H9 (cell line): Measurements from ENCODE around the gene LAYN. TPM values are rescaled to one million over a fixed set of nuclear protein-coding genes. Genes with fewer than 3 reads are reported as not detected.

Experiments used
- DNase-seq: peaks from one replicate; pipeline ENCODE4 v3.0.0-alpha.2; 2017
- H2AFZ ChIP-seq: one replicate; pipeline ENCODE4 v1.6.1; 2013; ENCODE audit warnings: mild to moderate bottlenecking, low read length, control low read depth, moderate library complexity
- H2AK5ac ChIP-seq: 2 replicates; pipeline ENCODE4 v1.6.1; 2013; ENCODE audit warnings: low read length, control low read depth, mixed read lengths; ENCODE audit not compliant: insufficient read length
- H2BK120ac ChIP-seq: one replicate; pipeline ENCODE4 v1.6.1; 2013; ENCODE audit warnings: low read depth, mild to moderate bottlenecking, low read length, control low read depth, inconsistent platforms; ENCODE audit not compliant: poor library complexity, severe bottlenecking
- H2BK12ac ChIP-seq: 2 replicates; pipeline ENCODE4 v1.6.1; 2013; ENCODE audit warnings: low read length, control low read depth, mixed read lengths, low read depth; ENCODE audit not compliant: insufficient read length
- H2BK15ac ChIP-seq: 2 replicates; pipeline ENCODE4 v1.6.1; 2013; ENCODE audit warnings: low read depth, low read length, control low read depth
- H2BK20ac ChIP-seq: one replicate; pipeline ENCODE4 v1.6.1; 2013; ENCODE audit warnings: low read depth, mild to moderate bottlenecking, low read length, control low read depth, inconsistent platforms; ENCODE audit not compliant: poor library complexity, severe bottlenecking
- H2BK5ac ChIP-seq: 2 replicates; pipeline ENCODE4 v1.6.1; 2013; ENCODE audit warnings: low read length, control low read depth, mixed read lengths; ENCODE audit not compliant: insufficient read length
- H3K14ac ChIP-seq: 2 replicates; pipeline ENCODE4 v1.6.1; 2013; ENCODE audit warnings: low read length, control low read depth; ENCODE audit not compliant: insufficient read depth
- H3K18ac ChIP-seq: 2 replicates; pipeline ENCODE4 v1.6.1; 2013; ENCODE audit warnings: low read depth, mild to moderate bottlenecking, mixed read lengths, low read length, control low read depth; ENCODE audit not compliant: insufficient read length
- H3K23ac ChIP-seq: 2 replicates; pipeline ENCODE4 v1.6.1; 2013; ENCODE audit warnings: low read length, control low read depth, mixed read lengths, low read depth; ENCODE audit not compliant: insufficient read length
- H3K23me2 ChIP-seq: 2 replicates; pipeline ENCODE4 v1.6.1; 2013; ENCODE audit warnings: low read depth, mild to moderate bottlenecking, mixed read lengths, low read length, control low read depth; ENCODE audit not compliant: insufficient read length, poor library complexity, severe bottlenecking
- H3K27ac ChIP-seq: 2 replicates; pipeline ENCODE4 v1.5.1; 2013; ENCODE audit warnings: low read length, control low read depth, mixed read lengths, low read depth; ENCODE audit not compliant: insufficient read length
- H3K27me3 ChIP-seq: 2 replicates; pipeline ENCODE4 v1.6.1; 2013; ENCODE audit warnings: low read length, control low read depth, inconsistent platforms; ENCODE audit not compliant: insufficient read depth
- H3K4ac ChIP-seq: 2 replicates; pipeline ENCODE4 v1.6.1; 2013; ENCODE audit warnings: low read depth, mild to moderate bottlenecking, control low read depth, inconsistent platforms, low read length, moderate library complexity
- H3K4me1 ChIP-seq: 2 replicates; pipeline ENCODE4 v1.6.1; 2013; ENCODE audit warnings: low read length, control low read depth, inconsistent platforms; ENCODE audit not compliant: insufficient read depth
- H3K4me2 ChIP-seq: 2 replicates; pipeline ENCODE4 v1.6.1; 2013; ENCODE audit warnings: low read length, control low read depth, mixed read lengths; ENCODE audit not compliant: insufficient read length, insufficient read depth
- H3K56ac ChIP-seq: 2 replicates; pipeline ENCODE4 v1.6.1; 2013; ENCODE audit warnings: low read depth, mild to moderate bottlenecking, mixed read lengths, low read length, control low read depth; ENCODE audit not compliant: insufficient read length
- H3K79me1 ChIP-seq: 2 replicates; pipeline ENCODE4 v1.6.1; 2013; ENCODE audit warnings: low read depth, mild to moderate bottlenecking, moderate library complexity, low read length, control low read depth, inconsistent platforms; ENCODE audit not compliant: insufficient read depth, poor library complexity, severe bottlenecking
- H3K79me2 ChIP-seq: 2 replicates; pipeline ENCODE4 v1.6.1; 2013; ENCODE audit warnings: low read length, control low read depth, inconsistent platforms; ENCODE audit not compliant: insufficient read depth
- H3K9ac ChIP-seq: 2 replicates; pipeline ENCODE4 v1.6.1; 2013; ENCODE audit warnings: low read length, control low read depth, mixed read lengths; ENCODE audit not compliant: insufficient read length; ENCODE audit errors: extremely low read depth
- H3K9me3 ChIP-seq: one replicate; pipeline ENCODE4 v1.6.1; 2013; ENCODE audit warnings: low read depth, low read length, inconsistent platforms; ENCODE audit not compliant: control insufficient read depth
- H3T11ph ChIP-seq: one replicate; pipeline ENCODE4 v1.6.1; 2013; ENCODE audit warnings: mild to moderate bottlenecking, low read length, control low read depth, inconsistent platforms
- H4K20me1 ChIP-seq: one replicate; pipeline ENCODE4 v1.6.1; 2013; ENCODE audit not compliant: control insufficient read depth, insufficient read length, insufficient read depth
- H4K5ac ChIP-seq: 2 replicates; pipeline ENCODE4 v1.6.1; 2013; ENCODE audit warnings: low read depth, mild to moderate bottlenecking, mixed read lengths, low read length, control low read depth; ENCODE audit not compliant: insufficient read length
- H4K8ac ChIP-seq: replicated peaks from 2 replicates; pipeline ENCODE4 v1.6.1; 2013; ENCODE audit warnings: low read length, control low read depth, mixed read lengths, low read depth; ENCODE audit not compliant: insufficient read length
- H4K91ac ChIP-seq: 2 replicates; pipeline ENCODE4 v1.6.1; 2013; ENCODE audit warnings: low read depth, mild to moderate bottlenecking, moderate library complexity, mixed read lengths, low read length, control low read depth; ENCODE audit not compliant: insufficient read length
- H3K27ac Mint-ChIP-seq, 3 experiments: 2 replicates in 2 of 3; 3 replicates in 1 of 3; pipeline ENCODE4 v1.8.0; 2020 to 2021; ENCODE audit warnings: mixed read lengths in 3 of 3, mild to moderate bottlenecking in 1 of 3, moderate library complexity in 1 of 3
- H3K27me3 Mint-ChIP-seq: 2 replicates; pipeline ENCODE4 v1.8.0; 2021; ENCODE audit warnings: low read depth, mild to moderate bottlenecking, moderate library complexity, mixed read lengths
- H3K36me3 Mint-ChIP-seq, 3 experiments: 2 replicates in 2 of 3; 3 replicates in 1 of 3; pipeline ENCODE4 v1.8.0; 2020 to 2021; ENCODE audit warnings: low read depth in 3 of 3, mixed read lengths in 3 of 3; ENCODE audit not compliant: insufficient read depth in 1 of 3
- H3K4me1 Mint-ChIP-seq, 2 experiments: 2 replicates each; pipeline ENCODE4 v1.8.0; 2020; ENCODE audit warnings: mixed read lengths in 2 of 2
- H3K4me3 Mint-ChIP-seq, 2 experiments: 2 replicates in 1 of 2; 3 replicates in 1 of 2; pipeline ENCODE4 v1.8.0; 2020 to 2021; ENCODE audit warnings: mild to moderate bottlenecking in 2 of 2, mixed read lengths in 2 of 2, moderate library complexity in 1 of 2
- H3K9me3 Mint-ChIP-seq, 2 experiments: 2 replicates in 1 of 2; 3 replicates in 1 of 2; pipeline ENCODE4 v1.8.0; 2020; ENCODE audit warnings: mild to moderate bottlenecking in 2 of 2, mixed read lengths in 2 of 2, moderate library complexity in 1 of 2
- CTCF ChIP-seq: fragments of 200-600 bp; sonication (generic); conservative IDR thresholded peaks from 3 replicates; pipeline ENCODE4 v1.8.0; 2021; ENCODE audit warnings: antibody characterized with exemption, mild to moderate bottlenecking
- total RNA-seq: library from RNA; stranded (reverse); gene quantifications from 2 replicates; pipeline ENCODE4 v1.2.1, GENCODE V29; 2021

Gene LAYN
- total RNA-seq, 1 experiment from 2014 or later = 3.1 TPM

- Histone ChIP-seq H4K20me1 (no peaks in the 10 kb centered on the region), H2AFZ (no peak overlapping the region), H3K4me1 (peaks cover 3% of the 10 kb centered on the region; the same call in 1 of the 2 replicates), H2BK12ac (no peak overlapping the region), H2BK20ac (no peak overlapping the region), H4K91ac (no peak overlapping the region), H3T11ph (no peak overlapping the region), H3K4ac (no peak overlapping the region), H4K5ac (no peak overlapping the region), H2AK5ac (no peak overlapping the region), H4K8ac (no peak overlapping the region), H2BK15ac (no peak overlapping the region), H3K79me1 (no peaks in the 10 kb centered on the region), H3K14ac (no peak overlapping the region), H3K56ac (no peak overlapping the region), H2BK5ac (no peak overlapping the region), H3K9me3 (no peaks in the 10 kb centered on the region), H2BK120ac (no peak overlapping the region), H3K79me2 (no peaks in the 10 kb centered on the region), H3K27ac (no peak overlapping the region), H3K27me3 (peaks cover 7% of the 10 kb centered on the region; the same call in 1 of the 2 replicates), H3K23ac (no peak overlapping the region), H3K18ac (no peak overlapping the region), H3K4me2 (no peak overlapping the region), H3K9ac (no peak overlapping the region), H3K23me2 (peaks cover 8% of the 10 kb centered on the region)
- no peak for DNase-seq
- Mint-ChIP-seq H3K4me3 (no peak overlapping the region), H3K27ac (no peak overlapping the region), H3K27me3 (peaks cover 13% of the 10 kb centered on the region), H3K9me3 (no peaks in the 10 kb centered on the region; a peak in 1 of 5 replicates), H3K4me1 (peaks cover 14 to 17% of the 10 kb centered on the region in 2 experiments), H3K36me3 (no peaks in the 10 kb centered on the region; a peak in 1 of 7 replicates)
- no peak for TF ChIP-seq CTCF
Observed at GRCh38 chr11:111606986-111607385, 66.5 kb downstream of the LAYN start.
